RKO (cell line): Measurements from ENCODE around the gene CDHR4.
"Not testable (repeated sequence)": the region's sequence is repeated elsewhere in the genome, so short reads cannot be mapped to it uniquely, and the experiment has no call there.

ENCODE experiments used
- DNase-seq: peaks from one replicate; pipeline ENCODE4 v3.0.0-alpha.2; 2016; ENCODE audit warnings: low spot score

The CDHR4 gene

DNA sequence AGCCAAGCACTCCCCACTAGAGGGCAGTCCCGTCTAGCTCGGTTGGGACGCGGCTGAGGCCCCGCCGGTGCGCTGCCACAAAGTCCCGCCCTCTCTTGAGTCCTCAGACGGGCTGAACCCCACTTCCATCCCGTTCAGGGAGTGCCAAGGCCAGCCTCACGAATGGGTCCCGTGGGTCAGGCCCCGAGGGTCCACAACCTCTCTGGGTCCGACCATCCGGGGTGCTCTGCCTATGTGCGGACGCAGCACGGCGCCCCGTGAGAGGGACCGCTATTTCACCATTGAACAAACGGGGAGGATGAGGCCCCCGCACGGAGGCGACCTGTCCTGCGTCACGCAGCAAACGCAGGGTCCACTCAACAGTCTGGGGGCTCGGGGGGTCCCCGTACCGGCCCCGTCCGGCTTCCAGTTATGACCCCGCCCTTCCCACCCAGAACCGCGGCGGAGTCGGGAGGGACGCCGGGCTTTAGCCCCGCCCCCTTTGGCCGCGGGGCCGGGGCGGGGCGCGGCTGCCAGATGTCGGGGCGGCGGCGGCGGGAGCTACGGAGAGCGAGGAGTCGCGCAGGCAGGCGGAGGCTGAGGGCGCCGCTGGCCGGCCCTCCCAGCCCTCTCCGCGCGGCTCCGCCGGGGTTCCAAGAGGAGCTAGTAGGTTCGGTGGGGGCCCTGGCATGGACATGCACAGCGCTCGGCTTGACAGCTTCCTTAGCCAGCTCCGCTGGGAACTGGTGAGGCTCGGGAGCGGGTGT, 3.2 kb upstream of the CDHR4 start, which contains the start of gene INKA1:
Gene INKA1 (plus strand): TSS at position 543 of the 746 bp plus-strand sequence. CDS start 132 bp downstream, at position 675.
- DNase-seq: peak; percentile 88

DNA sequence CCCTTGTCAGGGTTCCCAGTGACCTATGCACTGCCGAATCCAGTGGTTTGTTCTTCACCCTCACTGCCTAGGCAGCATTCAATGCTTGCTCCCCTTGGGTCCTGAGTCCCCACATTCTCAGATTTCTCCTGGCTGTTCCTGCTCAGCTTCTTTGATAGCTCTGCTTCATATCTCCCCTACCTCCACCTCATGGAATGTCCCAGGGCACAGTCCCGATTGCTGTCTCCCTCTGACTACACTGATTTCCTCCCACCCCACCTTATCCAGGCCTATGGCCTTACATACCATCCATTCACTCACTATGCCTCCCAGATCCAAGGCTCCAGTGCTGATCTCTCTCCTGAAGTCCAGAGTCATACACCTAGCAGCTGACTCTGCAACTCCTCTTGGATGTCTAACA, 1.5 kb upstream of the CDHR4 start:
- DNase-seq: no peak

GRCh38 chr3:49799105-49799504, 568 bp downstream of the CDHR4 start:
- DNase-seq: no peak

- no peak for DNase-seq
Measured at GRCh38 chr3:49794926-49795905, 4.5 kb downstream of the CDHR4 start.

- DNase-seq: no peak
Measured at GRCh38 chr3:49794431-49794830, 5.2 kb downstream of the CDHR4 start.

- DNase-seq: no peak
Measured at GRCh38 chr3:49793486-49794085, 6.1 kb downstream of the CDHR4 start.

DNA sequence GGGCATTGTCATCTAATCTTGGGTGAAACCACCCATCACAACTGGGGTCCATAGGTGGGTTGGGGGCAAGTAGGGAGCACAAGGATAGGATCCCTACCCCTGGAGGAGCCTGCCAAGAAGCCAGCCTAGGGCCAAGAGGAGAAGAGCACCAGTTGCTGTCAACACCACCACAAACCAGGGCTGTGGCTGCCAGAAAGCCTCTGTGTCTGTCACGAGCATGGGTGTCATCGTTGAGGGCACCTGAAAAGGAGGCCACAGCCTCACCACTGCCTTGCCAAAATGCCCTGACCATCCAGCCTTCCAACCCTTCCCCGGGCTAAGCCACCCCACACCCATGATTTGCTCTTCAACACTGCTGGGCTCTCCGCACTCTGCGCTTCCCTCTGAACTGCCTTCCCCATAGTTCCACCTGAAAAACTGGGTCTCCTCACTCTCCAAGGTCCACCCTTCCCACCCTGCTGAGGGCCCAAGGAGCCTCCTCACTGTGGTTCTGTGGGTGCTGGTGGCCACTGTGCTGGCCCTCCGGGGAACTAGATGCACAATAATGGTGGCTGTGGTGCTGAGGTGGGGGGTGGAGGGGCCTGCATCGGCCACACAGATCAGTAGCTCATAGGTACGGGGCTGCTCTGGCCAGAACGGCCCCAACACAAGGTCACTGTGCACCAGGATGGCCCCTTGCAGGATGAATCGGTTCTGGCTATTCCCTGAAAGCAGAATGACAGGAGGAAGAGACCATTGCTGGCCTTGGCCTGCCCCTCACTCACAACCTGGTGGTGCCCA, 7.1 kb downstream of the CDHR4 start:
- DNase-seq: no peak

DNA sequence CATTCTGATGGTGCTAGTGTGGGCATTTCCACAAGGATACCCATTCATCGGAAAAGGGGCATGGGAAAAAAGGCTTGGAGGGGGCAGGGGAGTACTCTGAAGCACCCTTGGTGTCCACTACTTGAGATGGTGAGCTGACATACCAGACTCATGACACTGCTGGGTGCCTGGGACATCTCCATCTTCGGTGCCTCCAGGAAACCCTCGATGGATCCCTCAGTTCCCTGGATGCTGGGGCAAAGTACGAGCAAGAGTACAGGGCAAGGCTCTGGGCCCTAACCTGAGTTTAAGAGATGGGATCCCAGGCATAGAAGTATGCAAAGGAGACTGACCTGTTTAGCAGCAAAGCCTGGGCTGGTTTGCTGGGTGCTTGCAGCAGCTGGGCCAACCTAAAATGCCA, 8.1 kb downstream of the CDHR4 start:
- DNase-seq: no peak

GRCh38 chr3:49790626-49791411, 8.9 kb downstream of the CDHR4 start:
- no peak for DNase-seq

DNA sequence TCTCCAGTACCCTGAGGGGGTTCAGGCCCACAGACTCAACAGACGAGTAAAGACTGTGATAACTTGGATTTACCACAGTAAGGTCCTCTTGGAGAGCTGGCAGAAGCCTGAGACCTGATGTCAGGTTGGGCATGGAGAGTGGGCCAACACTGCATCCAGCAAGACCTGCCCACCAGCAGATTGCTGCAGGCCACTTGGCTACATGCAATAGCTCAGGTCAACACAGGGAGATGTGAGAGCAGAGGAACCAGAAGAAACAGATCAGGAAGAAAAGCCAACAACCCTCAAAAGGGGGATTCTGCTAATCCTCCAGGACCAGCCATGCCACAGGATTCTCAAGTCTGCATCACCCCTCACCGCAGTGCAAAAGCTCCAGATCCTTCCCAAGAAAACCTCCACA, 11.6 kb downstream of the CDHR4 start:
- no peak for DNase-seq

GRCh38 chr3:49787536-49787935, 12.1 kb downstream of the CDHR4 start:
- no peak for DNase-seq

- no peak for DNase-seq
Measured at GRCh38 chr3:49787182-49787464, 12.6 kb downstream of the CDHR4 start.

DNA sequence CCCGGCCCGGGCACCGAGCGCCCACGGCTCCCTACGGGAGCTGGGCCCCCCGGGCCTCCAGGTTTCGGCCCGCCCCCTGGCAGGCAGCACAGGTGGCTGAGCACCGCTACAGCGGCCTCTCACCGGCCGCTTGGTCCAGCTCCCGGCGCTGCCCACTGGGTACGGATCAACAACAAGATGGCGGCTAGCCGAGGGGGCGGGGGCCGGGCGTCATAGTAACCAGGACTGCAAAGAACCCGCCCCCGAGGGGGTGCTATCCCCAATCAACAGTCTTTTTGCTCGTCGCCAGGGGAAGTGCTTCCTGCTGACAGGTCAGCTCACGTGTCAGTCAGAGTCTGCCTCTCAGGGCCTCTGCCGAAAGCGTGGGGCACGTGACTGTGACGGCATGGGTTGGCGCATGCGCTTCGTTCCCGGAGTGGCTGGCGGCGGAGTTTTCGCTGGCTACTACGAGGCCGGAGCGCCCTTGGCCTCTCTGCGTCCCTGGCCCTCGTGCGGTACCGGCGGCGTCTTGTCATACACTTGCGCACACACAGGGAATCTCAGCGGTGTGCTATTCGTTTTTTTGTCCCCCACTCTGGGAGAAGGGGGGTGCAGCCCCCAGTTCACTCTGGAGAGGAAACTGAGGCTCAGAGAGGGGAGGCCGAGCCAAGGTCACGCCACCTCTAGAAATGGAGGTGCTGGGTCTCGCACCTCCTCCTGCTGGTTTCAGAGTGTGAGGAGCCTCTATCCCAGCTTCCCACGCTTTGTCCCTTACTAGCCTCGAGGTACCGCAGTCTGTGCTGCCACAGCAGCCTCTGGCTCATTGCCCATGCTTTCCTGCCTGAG, 13.1 kb downstream of the CDHR4 start, which contains the start of gene IP6K1:
Gene IP6K1 (minus strand): TSS at position 186 of the 825 bp plus-strand sequence. CDS start 38,502 bp downstream, outside the sequence.
- DNase-seq: peak; percentile 100

GRCh38 chr3:49785565-49786356, 13.9 kb downstream of the CDHR4 start:
- DNase-seq: peak; percentile 62

DNA sequence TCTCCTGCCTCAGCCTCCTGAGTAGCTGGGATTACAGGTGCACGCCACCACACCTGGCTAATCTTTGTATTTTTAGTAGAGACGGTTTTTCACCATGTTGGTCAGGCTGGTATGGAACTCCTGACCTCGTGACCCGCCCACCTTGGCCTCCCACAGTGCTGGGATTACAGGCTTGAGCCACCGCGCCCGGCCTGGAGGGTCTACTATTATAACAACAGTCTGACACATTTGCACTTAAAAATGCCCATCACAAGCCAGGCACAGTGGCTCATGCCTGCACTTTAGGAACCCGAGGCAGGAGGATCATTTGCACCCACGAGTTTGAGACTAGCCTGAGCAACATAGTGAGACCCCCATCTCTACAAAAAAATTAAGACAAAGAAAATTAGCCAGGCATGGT, 17.4 kb downstream of the CDHR4 start:
- not testable (repeated sequence) for DNase-seq

GRCh38 chr3:49781415-49782199, 18.1 kb downstream of the CDHR4 start:
- no peak for DNase-seq

- DNase-seq: not testable (repeated sequence)
Measured at GRCh38 chr3:49780975-49781365, 18.7 kb downstream of the CDHR4 start.
